GM12878 (cell line): ENCODE data around the gene IFRD2. TPM values are rescaled to one million over a fixed set of nuclear protein-coding genes. Genes with fewer than 3 reads are reported as not detected.

Source experiments
- ATAC-seq: fragments of 200-7000 bp; cut with Tn5 transposase; 3 replicates; pipeline ENCODE4 v1.9.1; 2020; ENCODE audit warnings: mild to moderate bottlenecking, moderate library complexity
- BruUV-seq: library from RNA; stranded (reverse); fragments of 400-500 nt; replicated peaks from 2 replicates; lab custom pipeline; 2021; lab: Mats Ljungman, UMichigan
- CTCF ChIA-PET: fragments of 300-600 bp; sonication (Branson Sonifier 250); formaldehyde crosslinking; extraction: SDS; loops from one replicate; lab custom pipeline; 2021; ENCODE audit warnings: inconsistent platforms; lab: Yijun Ruan, JAX
- POLR2A ChIA-PET: fragments of 350-600 bp; formaldehyde crosslinking; extraction: SDS; loops from one replicate; lab custom pipeline; 2021; ENCODE audit warnings: inconsistent platforms; lab: Charles Lee
- RAD21 ChIA-PET: fragments of 300-600 bp; sonication (Branson Sonifier 250); formaldehyde crosslinking; loops from one replicate; lab custom pipeline; 2023; ENCODE audit warnings: antibody characterized with exemption; ENCODE audit not compliant: unreplicated experiment; lab: Charles Lee
- SMC1A ChIA-PET: fragments of 300-600 bp; sonication (Branson Sonifier 250); formaldehyde crosslinking; loops from one replicate; lab custom pipeline; 2023; ENCODE audit not compliant: unreplicated experiment, uncharacterized antibody; lab: Charles Lee
- DNase-seq: peaks from one replicate; pipeline ENCODE4 v3.0.0-alpha.2; 2011; ENCODE audit warnings: low read depth, low spot score
- FAIRE-seq: peaks from 3 replicates; lab custom pipeline; 2011; peaks lifted over from hg19 to GRCh38; lab: Jason Lieb, UNC
- H2AFZ ChIP-seq: 2 replicates; pipeline ENCODE4 v1.6.0; 2011; ENCODE audit warnings: low read depth, low read length, control low read depth; ENCODE audit not compliant: control insufficient read depth
- H3K27ac ChIP-seq: 2 replicates; pipeline ENCODE4 v1.5.1; 2011; ENCODE audit warnings: control low read depth; ENCODE audit not compliant: control insufficient read depth, insufficient read depth
- H3K27me3 ChIP-seq, 2 experiments: replicated peaks in 1 of 2; 2 replicates each; pipeline versions ENCODE4 v1.6.0 to v1.6.1; 2011; ENCODE audit warnings: low read length in 1 of 2; ENCODE audit not compliant: control insufficient read depth in 2 of 2, insufficient read depth in 2 of 2
- H3K36me3 ChIP-seq, 2 experiments: 2 replicates each; pipeline ENCODE4 v1.5.1; 2011; ENCODE audit warnings: low read length in 1 of 2; ENCODE audit not compliant: control insufficient read depth in 2 of 2, insufficient read depth in 2 of 2
- H3K4me1 ChIP-seq: 2 replicates; pipeline ENCODE4 v1.6.1; 2011; ENCODE audit warnings: mild to moderate bottlenecking, low read length, moderate library complexity, mixed read lengths; ENCODE audit not compliant: control insufficient read depth, insufficient read depth
- H3K4me2 ChIP-seq: 2 replicates; pipeline ENCODE4 v1.6.0; 2011; ENCODE audit warnings: control low read depth; ENCODE audit not compliant: control insufficient read depth, insufficient read depth
- H3K4me3 ChIP-seq: fragments of 200-600 bp; sonication (generic); 2 replicates; pipeline ENCODE4 v1.5.1; 2016
- H3K79me2 ChIP-seq: 2 replicates; pipeline ENCODE4 v1.6.0; 2011; ENCODE audit warnings: low read length; ENCODE audit not compliant: control insufficient read depth, insufficient read depth
- H3K9ac ChIP-seq: 2 replicates; pipeline ENCODE4 v1.8.0; 2011; ENCODE audit warnings: low read length, control low read depth, mixed read lengths; ENCODE audit not compliant: control insufficient read depth, insufficient read depth
- H3K9me3 ChIP-seq: replicated peaks from 3 replicates; pipeline ENCODE4 v1.5.1; 2011; ENCODE audit warnings: mild to moderate bottlenecking, low read length; ENCODE audit not compliant: control insufficient read depth, insufficient read depth
- H4K20me1 ChIP-seq: 2 replicates; pipeline ENCODE4 v1.6.0; 2011; ENCODE audit not compliant: control insufficient read depth, insufficient read depth
- CBFB ChIP-seq: IDR thresholded peaks from 2 replicates; pipeline ENCODE4 v1.6.1; 2016; ENCODE audit warnings: antibody characterized with exemption, low read depth
- CREB1 ChIP-seq: IDR thresholded peaks from 2 replicates; pipeline ENCODE4 v1.6.1; 2012; ENCODE audit warnings: low read depth, mild to moderate bottlenecking, inconsistent platforms
- DPF2 ChIP-seq: fragments of 450-650 bp; IDR thresholded peaks from 2 replicates; pipeline ENCODE4 v1.6.1; 2017; ENCODE audit warnings: mild to moderate bottlenecking
- HDGF ChIP-seq: fragments of 450-650 bp; IDR thresholded peaks from 2 replicates; pipeline ENCODE4 v1.6.1; 2016; ENCODE audit warnings: antibody characterized with exemption
- MTA2 ChIP-seq: fragments of 450-650 bp; IDR thresholded peaks from 2 replicates; pipeline ENCODE4 v1.6.1; 2016; ENCODE audit warnings: low read depth, mild to moderate bottlenecking, moderate library complexity
- NFYB ChIP-seq: IDR thresholded peaks from 2 replicates; pipeline ENCODE4 v1.6.1; 2011; ENCODE audit warnings: low read depth, mild to moderate bottlenecking, low read length, improper control_type of control experiment, moderate library complexity; ENCODE audit not compliant: insufficient read depth
- RB1 ChIP-seq: fragments of 450-650 bp; formaldehyde crosslinking; IDR thresholded peaks from 2 replicates; pipeline ENCODE4 v1.6.1; 2017; ENCODE audit warnings: mild to moderate bottlenecking, borderline replicate concordance
- SIN3A ChIP-seq: IDR thresholded peaks from 2 replicates; pipeline ENCODE4 v1.6.1; 2012; ENCODE audit warnings: low read depth, low read length, improper control_type of control experiment
- SIX5 ChIP-seq: IDR thresholded peaks from 2 replicates; pipeline ENCODE4 v1.6.1; 2011; ENCODE audit warnings: mild to moderate bottlenecking, low read depth, low read length, moderate library complexity; ENCODE audit not compliant: severe bottlenecking
- SMC3 ChIP-seq: IDR thresholded peaks from 2 replicates; pipeline ENCODE4 v1.6.1; 2011; ENCODE audit warnings: low read length, improper control_type of control experiment, borderline replicate concordance
- WGBS: methylation state at CpG from one replicate; pipeline ENCODE4 v1.1.6; 2016; ENCODE audit warnings: low lambda C conversion rate; ENCODE audit not compliant: insufficient replicate concordance, insufficient coverage; ENCODE audit errors: missing lambda C conversion rate; 5-methylcytosine and 5-hydroxymethylcytosine counted together
- in situ Hi-C: fragments of 300-500 bp; cut with MboI; formaldehyde crosslinking; loops from 9 replicates; pipeline ENCODE4 v1.14.3; 2018; ENCODE audit warnings: mixed read lengths
- intact Hi-C: fragments of 100-400 bp; cut with micrococcal nuclease; formaldehyde crosslinking; loops from one replicate; pipeline ENCODE4 v1.14.2; 2022; ENCODE audit not compliant: unreplicated experiment
- polyA plus RNA-seq, 11 experiments: library from polyadenylated mRNA; depleted of rRNA in 4 of 11; unstranded in 6 of 11; stranded (reverse) in 5 of 11; fragments of >200 nt; fragmentation: Nextera tagmentation in 4 of 11; fragmentation: Illumina TruSeq in 1 of 11; extraction: Ambion mirVana in 4 of 11; extraction: Trizol in 1 of 11; gene quantifications; 1 replicate in 1 of 11; 2 replicates in 10 of 11; pipeline versions ENCODE4 v1.2.1 to v1.2.3, GENCODE V29; 2011 to 2016; ENCODE audit warnings: inconsistent platforms in 2 of 11, missing spikeins in 2 of 11, low read depth in 1 of 11
- total RNA-seq, 4 experiments: library from RNA; depleted of rRNA in 3 of 4; stranded (reverse); fragments of >200 nt in 3 of 4; fragmentation: Illumina TruSeq in 1 of 4; extraction: Trizol in 1 of 4; gene quantifications; 2 replicates each; pipeline versions ENCODE4 v1.2.1 to v1.2.3, GENCODE V29; 2013 to 2021
- TF ChIP-seq, protein P1 (sequence below): fragments of 450-650 bp; IDR thresholded peaks from 2 replicates; pipeline ENCODE4 v1.6.1; 2017; ENCODE audit warnings: mild to moderate bottlenecking, moderate library complexity
- TF ChIP-seq, protein P2 (sequence below): IDR thresholded peaks from 2 replicates; pipeline ENCODE4 v1.6.1; 2011; ENCODE audit warnings: mild to moderate bottlenecking, low read depth, low read length, moderate library complexity; ENCODE audit not compliant: insufficient replicate concordance

Gene IFRD2
- total and polyA plus RNA-seq, 10 of the 15 experiments (the other 5 are each of a cell fraction or from before 2014, with no cell fraction given): 19.1 to 153 (median 80.3) TPM

DNA sequence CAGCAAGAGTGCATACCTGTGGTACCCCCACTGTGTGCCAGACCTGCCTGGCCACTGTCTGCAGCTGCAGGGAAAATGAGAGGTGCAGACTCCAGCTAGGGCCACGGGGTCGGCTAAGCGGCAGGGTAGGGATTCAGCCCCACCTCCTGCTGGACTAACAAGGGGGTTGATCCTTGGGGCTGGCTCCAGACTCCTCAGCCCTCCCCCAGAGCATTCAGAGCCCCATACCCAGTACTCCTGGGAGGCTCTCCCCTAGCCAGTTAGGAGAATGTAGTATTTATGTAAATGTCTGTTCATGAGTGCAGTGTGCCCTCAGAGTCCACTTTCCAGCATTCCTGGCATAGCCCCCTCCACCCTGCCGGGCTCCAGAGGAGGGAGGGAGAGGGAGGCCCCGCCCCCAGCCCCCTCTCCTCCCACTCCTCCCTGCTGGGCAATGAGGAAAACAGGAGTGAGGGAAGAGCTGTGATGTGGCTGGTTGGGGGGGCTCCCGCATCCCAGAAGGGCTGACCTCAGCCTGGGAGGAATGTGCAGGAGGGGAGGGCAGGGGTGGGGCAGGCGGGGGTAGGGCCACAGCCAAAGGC, 27.8 kb downstream of the IFRD2 start:
- H3K27me3 ChIP-seq: peaks cover 0 to 4% of the 10 kb centered on the region in 2 experiments; a peak in 1 of 4 replicates
- no peaks in the 10 kb centered on the region for H3K9me3 ChIP-seq
- H4K20me1 ChIP-seq: no peaks in the 10 kb centered on the region
- ChIA-PET RAD21 (interaction anchor here (1.7 kb wide), 1 partner anchor 18 kb away, joined by 5 read pairs; no protein-coding TSS in a partner anchor), POLR2A (no interaction called here), CTCF (interaction anchor here (1.0 to 1.1 kb wide), 2 partner anchors 18 to 70 kb away, joined by 3 to 4 read pairs; no protein-coding TSS in a partner anchor)
- intact Hi-C loops: no loop called here
- in situ Hi-C loops: no loop called here
- no peaks in the 10 kb centered on the region for H3K36me3 ChIP-seq
- H3K27ac ChIP-seq: no peak overlapping the region
- no peak overlapping the region for H3K4me3 ChIP-seq
- TF ChIP-seq CREB1 (no peak), DPF2 (no peak), CBFB (no peak), NFYB (no peak), SIN3A (no peak), MTA2 (no peak), SMC3 (no peak), RB1 (no peak), HDGF (no peak), SIX5 (no peak)
- TF ChIP-seq, protein P1, sequence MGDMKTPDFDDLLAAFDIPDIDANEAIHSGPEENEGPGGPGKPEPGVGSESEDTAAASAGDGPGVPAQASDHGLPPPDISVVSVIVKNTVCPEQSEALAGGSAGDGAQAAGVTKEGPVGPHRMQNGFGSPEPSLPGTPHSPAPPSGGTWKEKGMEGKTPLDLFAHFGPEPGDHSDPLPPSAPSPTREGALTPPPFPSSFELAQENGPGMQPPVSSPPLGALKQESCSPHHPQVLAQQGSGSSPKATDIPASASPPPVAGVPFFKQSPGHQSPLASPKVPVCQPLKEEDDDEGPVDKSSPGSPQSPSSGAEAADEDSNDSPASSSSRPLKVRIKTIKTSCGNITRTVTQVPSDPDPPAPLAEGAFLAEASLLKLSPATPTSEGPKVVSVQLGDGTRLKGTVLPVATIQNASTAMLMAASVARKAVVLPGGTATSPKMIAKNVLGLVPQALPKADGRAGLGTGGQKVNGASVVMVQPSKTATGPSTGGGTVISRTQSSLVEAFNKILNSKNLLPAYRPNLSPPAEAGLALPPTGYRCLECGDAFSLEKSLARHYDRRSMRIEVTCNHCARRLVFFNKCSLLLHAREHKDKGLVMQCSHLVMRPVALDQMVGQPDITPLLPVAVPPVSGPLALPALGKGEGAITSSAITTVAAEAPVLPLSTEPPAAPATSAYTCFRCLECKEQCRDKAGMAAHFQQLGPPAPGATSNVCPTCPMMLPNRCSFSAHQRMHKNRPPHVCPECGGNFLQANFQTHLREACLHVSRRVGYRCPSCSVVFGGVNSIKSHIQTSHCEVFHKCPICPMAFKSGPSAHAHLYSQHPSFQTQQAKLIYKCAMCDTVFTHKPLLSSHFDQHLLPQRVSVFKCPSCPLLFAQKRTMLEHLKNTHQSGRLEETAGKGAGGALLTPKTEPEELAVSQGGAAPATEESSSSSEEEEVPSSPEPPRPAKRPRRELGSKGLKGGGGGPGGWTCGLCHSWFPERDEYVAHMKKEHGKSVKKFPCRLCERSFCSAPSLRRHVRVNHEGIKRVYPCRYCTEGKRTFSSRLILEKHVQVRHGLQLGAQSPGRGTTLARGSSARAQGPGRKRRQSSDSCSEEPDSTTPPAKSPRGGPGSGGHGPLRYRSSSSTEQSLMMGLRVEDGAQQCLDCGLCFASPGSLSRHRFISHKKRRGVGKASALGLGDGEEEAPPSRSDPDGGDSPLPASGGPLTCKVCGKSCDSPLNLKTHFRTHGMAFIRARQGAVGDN: no peak
- TF ChIP-seq, protein P2, sequence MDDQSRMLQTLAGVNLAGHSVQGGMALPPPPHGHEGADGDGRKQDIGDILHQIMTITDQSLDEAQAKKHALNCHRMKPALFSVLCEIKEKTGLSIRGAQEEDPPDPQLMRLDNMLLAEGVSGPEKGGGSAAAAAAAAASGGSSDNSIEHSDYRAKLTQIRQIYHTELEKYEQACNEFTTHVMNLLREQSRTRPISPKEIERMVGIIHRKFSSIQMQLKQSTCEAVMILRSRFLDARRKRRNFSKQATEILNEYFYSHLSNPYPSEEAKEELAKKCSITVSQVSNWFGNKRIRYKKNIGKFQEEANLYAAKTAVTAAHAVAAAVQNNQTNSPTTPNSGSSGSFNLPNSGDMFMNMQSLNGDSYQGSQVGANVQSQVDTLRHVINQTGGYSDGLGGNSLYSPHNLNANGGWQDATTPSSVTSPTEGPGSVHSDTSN: no peak
- TF ChIP-seq, all 136 proteins: peak for 0
- BruUV-seq: no TSS peak
- no peak for ATAC-seq
- Histone ChIP-seq H3K79me2 (no peaks in the 10 kb centered on the region), H2AFZ (no peak overlapping the region), H3K4me1 (peaks cover 13% of the 10 kb centered on the region), H3K4me2 (no peak overlapping the region), H3K9ac (no peak overlapping the region)
- SMC1A ChIA-PET: no interaction called here
- 50% methylated on average over 5 of the region's 7 CpGs for WGBS
- FAIRE-seq: no peak
- DNase-seq: no peak
